Left cardiac atrium (tissue), 4 donors: ENCODE measurements around the gene TBC1D23. TPM values are rescaled to one million over a fixed set of nuclear protein-coding genes. Genes with fewer than 3 reads are reported as not detected.
"Not testable (repeated sequence)": the region's sequence is repeated elsewhere in the genome, so short reads cannot be mapped to it uniquely, and the experiment has no call there.

Experiments
- ATAC-seq, 2 donors: fragments of 200-7000 bp; cut with Tn5 transposase; one replicate each; pipeline ENCODE4 v1.9.1; 2020; ENCODE audit warnings: mild to moderate bottlenecking in 2 of 2, moderate library complexity in 2 of 2
- DNase-seq: peaks from one replicate; pipeline ENCODE4 v3.0.0-alpha.2; 2020
- intact Hi-C, 2 donors: fragments of 100-400 bp; cut with DNase I; formaldehyde crosslinking; loops; one replicate each; pipeline versions ENCODE4 v1.14.1 to v1.15.1; 2022 to 2023
- total RNA-seq, 2 donors: library from RNA; stranded (reverse); fragmentation: NEBNext Ultra II Directional; extraction: Animal tissue kit (Norgen Biotek cat#: 25700); gene quantifications; one replicate each; pipeline ENCODE4 v1.2.1, GENCODE V29; 2021
- donor health status: DM: no; HTN: yes; CAD: no.
- donor health status: DM: no; HTN: yes; CAD: no; lungs with severe emphysema.
- donor health status: DM: yes; HTN: yes; CAD: no.
- donor health status: Dilated cardiomyopathy.

Gene TBC1D23
- total RNA-seq, 2 donors from 2014 or later = 30.6 to 32.5 TPM

DNA sequence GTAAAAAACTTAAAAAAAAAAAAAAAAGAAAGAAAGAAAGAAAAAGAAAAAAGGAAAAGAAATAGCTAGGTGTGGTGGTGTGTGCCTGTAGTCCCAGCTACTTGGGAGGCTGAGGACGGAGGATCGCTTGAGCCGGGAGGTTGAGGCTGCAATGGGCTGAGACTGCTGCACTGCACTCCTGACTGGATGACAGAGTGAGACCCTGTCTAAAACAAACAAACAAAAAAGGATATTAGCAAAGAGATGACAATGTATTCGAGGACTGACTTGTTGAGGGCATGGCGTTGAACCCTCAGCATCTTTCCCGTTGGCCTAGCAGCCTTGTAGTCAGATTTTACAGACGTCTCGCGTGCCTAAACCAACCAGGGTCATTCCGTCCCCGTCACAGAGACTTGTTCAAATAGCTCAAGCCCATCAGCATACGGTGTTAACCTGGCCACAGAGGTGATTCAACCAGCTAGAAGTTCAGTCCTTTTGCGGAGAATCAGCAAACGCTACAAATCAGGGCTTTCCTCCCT, 73.2 kb downstream of the TBC1D23 start:
- no peak for ATAC-seq
- no peak for DNase-seq
- intact Hi-C loops = no loop called here

DNA sequence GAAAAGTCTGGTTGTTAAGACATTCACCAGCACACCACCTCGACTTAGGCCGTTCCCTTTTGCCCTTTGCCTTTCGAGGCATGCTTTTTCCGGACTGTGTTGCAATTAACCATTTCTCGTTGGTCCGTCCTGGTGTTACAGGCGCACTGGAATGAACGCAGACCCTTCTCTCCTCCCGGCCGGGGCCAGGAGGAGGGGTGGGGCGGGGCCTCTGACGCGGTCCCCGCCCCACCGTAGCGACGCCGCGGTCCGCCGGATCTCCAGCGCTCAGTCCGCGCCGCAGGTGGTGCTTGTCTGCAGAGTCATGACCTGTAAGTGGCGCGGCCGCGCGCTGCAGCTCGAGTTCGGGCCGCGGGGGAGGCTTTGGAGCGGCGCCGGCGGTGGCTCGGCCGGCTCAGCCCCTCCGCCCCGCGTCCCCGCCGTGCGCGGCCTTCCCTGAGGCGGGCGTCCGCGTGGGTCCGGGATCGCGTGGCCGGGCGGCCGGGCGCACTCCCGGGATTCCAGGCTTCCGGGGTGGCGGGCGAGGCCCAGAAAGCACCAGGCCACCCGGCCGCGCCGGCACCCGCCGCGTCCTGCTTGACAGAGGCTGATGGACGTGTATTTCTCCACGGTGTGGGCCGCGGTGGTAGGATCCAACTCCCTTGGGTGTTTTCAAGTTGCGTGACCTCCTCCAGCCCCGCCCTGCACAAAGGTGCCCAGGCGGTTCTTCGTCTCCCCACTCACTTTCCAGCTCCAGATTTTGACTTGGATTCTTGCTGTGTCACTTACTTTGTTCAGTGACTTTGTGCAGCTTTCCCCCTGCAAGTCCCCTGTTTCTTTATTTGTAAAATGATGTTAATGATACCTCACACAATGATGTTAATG, 73.9 kb downstream of the TBC1D23 start, which contains the start of gene NIT2:
NIT2 (plus strand) TSS at position 270 of the 864 bp plus-strand sequence; CDS start at position 305, 35 bp downstream.
- peak; percentile 90 for DNase-seq
- peak; percentile 97 to 98 for ATAC-seq
- intact Hi-C loops = no loop called here

DNA sequence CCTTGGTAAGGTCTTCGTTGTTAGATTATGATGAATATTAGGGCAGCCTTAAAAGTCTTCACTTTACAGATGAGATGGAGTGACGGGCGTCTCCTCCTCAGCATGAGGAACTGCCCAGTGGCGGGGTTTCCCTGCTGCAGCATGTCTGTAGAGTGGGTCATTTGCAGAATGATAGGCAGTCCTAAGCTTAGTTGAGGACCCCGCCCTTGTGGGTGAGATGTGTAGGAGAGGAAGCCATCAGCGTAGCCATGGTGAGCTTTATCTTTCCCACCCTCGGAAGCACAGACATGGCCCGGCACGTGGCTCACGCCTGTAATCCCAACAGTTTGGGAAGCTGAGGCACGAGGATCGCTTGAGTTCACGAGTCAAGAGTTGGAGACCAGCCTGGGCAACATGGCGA, 74.6 kb downstream of the TBC1D23 start:
- DNase-seq (peak; percentile 27), ATAC-seq (peak in 1 of 2 donors; percentile 48)
- intact Hi-C loops = no loop called here

DNA sequence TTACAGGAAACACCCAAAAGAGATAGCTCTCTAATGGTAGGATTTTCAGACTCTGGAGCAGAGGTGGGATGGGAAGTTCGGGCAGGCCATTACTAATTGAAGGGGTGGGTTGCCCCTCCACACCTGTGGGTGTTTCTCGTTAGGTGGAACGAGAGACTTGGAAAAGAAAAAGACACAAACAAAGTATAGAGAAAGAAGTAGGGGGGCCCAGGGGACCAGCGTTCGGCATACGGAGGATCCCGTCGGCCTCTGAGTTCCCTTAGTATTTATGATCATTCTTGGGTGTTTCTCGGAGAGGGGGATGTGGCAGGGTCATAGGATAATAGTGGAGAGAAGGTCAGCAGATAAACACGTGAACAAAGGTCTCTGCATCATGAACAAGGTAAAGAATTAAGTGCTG, 75.4 kb downstream of the TBC1D23 start:
- ATAC-seq, intact Hi-C loops, DNase-seq: not testable (repeated sequence)

DNA sequence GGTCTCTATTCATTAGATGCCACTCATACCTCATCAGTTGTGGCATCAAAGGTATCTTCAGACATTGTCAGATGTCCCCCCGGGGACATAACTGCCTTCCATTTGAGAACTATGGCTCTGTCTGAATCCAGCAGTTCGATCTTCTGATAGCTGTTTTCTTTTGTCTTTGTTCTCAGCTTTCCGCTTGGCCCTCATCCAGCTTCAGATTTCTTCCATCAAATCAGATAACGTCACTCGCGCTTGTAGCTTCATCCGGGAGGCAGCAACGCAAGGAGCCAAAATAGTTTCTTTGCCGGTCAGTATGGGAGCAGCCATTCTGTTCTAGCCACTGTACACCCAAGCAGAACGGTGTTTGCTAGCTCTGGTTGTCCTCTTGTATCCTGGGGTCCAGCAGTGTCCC, 78.1 kb downstream of the TBC1D23 start:
- DNase-seq (no peak), ATAC-seq (no peak)
- intact Hi-C loops = no loop called here

DNA sequence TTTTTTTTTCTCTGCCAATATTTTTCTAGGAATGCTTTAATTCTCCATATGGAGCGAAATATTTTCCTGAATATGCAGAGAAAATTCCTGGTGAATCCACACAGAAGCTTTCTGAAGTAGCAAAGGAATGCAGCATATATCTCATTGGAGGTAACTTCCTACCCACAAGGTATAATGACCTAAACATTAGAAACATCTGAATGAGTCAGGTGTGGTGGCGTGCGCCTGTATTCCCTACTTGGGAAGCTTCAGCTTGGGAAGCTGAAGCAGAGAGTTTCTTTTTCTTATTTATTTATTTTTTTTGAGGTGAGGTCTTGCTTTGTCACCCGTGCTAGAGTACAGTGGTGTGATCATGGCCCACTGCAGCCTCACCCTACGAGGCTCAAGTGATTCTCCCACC, 79.0 kb downstream of the TBC1D23 start:
- ATAC-seq (no peak), DNase-seq (no peak)
- intact Hi-C loops = no loop called here

DNA sequence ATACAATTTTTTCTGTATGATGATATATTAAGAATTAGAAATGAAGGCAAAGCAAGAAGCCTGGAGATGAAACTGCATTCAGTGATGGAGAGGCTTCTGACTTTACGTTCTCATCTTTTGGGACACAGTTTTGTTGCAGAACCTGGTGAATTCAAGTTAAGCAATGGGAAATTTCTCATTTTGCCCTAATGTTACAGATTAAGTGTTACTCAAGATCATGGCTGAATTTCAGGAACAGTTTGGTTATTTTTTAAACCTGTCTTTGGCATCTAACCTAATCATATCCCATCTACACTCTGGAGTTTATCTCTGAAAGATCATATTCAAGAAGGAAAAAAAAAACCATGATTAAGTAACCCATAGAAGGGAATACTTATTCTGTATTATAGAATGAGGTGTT, 79.7 kb downstream of the TBC1D23 start:
- DNase-seq (no peak), ATAC-seq (no peak)
- intact Hi-C loops = no loop called here

DNA sequence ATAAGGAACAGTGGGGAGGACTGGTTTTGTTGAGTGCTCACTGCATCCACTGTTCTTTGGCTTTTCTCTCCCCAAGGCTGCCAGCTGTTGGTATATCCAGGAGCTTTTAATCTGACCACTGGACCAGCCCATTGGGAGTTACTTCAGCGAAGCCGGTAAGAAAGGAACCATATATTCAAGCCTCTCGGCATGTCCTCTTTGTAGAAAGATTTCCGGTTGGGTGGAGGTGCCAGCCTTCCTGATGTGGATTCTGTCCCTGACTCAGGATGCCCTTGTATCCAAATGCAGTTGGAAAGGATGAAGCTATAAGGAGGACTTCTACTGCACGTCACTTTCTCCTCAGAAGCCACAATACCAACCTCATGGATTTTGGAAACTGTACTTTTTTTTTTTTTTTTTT, 87.9 kb downstream of the TBC1D23 start:
- intact Hi-C loops = no loop called here
- no peak for ATAC-seq

DNA sequence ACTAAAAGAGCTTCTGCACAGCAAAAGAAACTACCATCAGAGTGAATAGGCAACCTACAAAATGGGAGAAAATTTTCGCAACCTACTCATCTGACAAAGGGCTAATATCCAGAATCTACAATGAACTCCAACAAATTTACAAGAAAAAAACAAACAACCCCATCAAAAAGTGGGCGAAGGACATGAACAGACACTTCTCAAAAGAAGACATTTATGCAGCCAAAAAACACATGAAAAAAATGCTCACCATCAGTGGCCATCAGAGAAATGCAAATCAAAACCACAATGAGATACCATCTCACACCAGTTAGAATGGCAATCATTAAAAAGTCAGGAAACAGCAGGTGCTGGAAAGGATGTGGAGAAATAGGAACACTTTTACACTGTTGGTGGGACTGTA, 91.0 kb downstream of the TBC1D23 start:
- ATAC-seq, intact Hi-C loops, DNase-seq: not testable (repeated sequence)

More for the DNA sequence above, 87.9 kb downstream of the TBC1D23 start:
- DNase-seq = no peak

DNA sequence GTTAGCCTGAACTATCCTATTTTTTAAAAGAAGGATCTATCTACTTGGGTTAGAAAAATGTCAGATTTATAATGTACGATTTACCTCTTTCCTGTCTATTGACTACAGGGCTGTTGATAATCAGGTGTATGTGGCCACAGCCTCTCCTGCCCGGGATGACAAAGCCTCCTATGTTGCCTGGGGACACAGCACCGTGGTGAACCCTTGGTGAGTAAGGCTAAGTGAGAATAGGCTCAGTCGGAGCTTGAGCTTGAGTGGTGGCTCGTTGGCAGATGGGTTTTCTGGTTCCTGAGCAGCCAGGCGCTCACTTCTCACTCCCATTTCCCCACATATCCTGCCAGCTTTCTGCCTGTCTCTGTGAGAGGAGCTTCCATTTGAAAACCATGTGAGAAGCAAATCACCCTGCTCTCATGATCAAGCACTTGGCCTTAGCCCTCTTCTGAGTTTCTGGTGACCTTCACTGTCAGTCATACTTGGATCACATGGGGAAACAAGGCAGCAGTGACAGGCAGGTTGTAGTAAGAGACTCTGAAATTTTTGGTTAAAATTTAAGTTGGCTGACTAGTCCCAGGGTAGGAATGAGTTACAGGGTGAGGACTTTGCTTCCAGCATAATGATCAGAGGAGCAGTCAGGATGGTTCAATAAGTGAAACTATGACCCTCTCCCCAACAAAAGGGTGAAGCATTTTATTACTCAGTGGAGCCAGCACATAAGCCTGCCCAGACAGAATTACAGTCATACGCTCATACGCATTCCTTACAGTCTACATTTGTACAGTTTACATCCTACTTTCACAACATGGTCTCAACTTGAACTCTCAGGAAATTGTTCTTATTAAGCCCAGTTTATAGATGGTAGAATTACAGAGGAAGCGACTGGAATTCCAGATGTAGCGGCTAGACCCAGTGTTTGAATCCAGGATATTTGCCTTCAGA, 91.8 kb downstream of the TBC1D23 start:
- DNase-seq (no peak), ATAC-seq (no peak)
- intact Hi-C loops = no loop called here

DNA sequence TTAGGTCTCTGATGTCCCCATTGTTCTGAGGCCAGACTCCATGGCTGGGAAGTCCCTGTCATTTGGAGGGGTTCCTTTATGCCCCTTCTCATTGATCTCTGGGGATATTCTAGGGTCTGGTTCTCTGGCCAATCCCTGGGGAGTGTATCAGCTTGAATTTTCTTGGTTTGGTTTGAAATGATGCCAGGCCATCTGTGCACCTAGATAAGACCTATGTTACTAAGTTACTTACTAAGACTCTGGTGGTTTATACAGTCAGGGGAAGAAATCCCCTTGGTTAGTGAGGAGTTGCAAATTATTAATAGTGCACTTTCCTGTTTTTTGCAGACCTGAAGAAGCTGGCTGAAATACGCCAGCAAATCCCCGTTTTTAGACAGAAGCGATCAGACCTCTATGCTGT, 94.1 kb downstream of the TBC1D23 start:
- no peak for DNase-seq
- intact Hi-C loops = no loop called here
- no peak for ATAC-seq

DNA sequence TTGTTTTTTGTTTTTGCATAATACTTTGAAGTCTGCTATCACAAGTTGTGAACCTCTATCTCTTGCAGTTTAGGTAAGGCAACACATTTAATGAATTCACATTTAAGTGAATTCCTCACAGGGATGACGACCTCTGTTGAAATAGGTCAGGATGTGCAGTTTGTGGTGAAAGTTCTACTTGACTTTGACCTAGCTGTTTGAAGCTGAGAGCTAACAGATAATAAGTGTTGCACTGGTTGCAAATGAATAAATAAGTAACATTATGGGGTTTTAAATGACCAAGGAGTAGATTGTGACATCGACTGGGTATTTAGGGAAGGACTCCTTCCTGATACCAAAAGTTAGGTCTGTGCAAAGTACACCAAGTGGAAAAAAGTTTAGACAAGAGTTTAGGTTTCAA, 97.6 kb downstream of the TBC1D23 start:
- intact Hi-C loops = no loop called here
- ATAC-seq (no peak), DNase-seq (no peak)

DNA sequence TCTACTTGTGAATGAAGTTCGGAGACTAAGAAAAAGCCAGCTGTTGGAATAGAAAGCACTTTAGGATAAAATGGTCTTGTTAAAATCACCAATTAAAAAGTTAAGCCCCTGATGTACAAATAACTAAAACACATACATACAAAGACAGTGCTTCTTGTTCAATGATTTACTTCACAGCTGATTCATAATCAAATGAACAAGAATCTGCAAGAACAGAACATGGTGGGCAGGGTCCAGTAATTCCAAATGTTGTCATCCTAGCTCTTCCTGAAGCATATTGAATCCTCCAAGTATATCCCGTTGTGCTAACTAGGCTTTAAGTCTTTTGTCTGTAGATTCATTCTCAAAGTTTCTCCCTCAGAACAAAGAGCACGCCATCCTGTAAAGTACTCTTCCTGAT, 98.2 kb downstream of the TBC1D23 start:
- ATAC-seq = no peak
- no peak for DNase-seq
- intact Hi-C loops = no loop called here

DNA sequence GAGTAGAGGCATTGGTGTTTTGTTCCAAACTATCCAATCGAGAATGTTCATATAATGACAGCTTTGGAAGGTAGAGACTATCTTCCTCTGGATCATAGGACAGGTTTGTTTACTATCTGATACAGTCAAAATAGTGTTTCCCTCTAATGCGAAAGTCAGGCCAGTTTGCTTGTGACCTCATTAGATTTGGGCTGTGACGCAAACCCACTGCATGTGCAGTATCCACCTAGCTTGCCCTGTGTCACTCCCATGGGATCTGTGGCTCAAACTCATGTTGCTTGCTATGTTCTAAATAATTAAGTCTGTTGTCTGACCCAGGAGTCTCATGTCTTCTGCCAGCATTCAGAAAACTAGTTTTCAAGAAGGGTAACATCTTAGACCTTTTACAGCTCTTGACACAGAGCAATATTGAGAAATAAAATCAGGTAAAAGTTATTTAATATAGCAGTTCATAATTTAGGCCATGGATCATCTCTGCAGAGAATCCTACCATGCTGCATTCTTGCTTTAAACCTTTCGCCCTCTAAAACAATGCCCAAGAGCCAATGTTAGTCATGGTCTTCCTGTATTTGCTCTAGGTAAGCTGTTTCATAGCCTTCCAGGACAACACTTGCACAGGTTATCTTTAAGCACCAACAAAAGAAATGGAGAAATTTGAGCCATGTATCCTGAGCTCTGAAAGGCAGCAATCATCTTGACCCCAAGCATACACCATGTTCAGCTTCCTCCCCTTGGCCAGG, 100.1 kb downstream of the TBC1D23 start:
- DNase-seq = no peak
- ATAC-seq = no peak
- intact Hi-C loops = no loop called here

DNA sequence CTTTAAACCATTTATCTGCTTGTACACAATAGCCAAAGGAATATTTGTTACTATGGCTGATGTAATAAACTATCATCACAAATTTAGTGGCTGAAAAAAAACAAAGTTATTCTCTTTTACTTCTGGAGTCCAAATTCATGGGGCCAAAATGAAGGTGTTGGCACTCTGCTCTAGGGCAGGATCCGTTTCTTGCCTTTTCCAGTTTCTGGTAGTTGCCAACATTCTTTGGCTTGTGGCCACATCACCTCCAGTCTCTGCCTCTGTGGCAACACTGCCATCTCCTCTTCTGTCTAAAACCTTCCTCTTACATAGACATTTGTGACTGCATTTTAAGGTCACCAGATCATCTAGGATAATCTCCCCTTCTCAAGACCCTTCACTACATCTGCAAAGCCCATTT, 101.1 kb downstream of the TBC1D23 start:
- intact Hi-C loops = no loop called here
- ATAC-seq = no peak
- no peak for DNase-seq

DNA sequence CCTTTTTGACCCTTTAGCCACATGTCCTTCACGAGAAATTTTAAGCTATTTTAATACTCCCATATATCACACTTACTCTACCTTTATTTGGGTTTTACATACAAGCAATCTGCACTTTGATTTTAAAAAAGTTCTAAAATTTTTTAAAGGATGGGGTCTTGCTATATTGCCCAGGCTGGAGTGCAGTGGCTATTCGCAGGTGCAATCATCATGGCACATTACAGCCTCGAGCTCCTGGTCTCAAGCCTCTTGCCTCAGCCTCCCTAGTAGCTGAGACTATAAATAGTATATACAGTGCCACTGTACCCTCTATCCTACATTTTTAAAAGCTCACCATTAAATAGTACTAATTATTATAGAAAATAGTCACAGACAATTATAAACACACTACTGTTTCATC, 103.6 kb downstream of the TBC1D23 start:
- no peak for DNase-seq
- intact Hi-C loops = no loop called here
- ATAC-seq = no peak

DNA sequence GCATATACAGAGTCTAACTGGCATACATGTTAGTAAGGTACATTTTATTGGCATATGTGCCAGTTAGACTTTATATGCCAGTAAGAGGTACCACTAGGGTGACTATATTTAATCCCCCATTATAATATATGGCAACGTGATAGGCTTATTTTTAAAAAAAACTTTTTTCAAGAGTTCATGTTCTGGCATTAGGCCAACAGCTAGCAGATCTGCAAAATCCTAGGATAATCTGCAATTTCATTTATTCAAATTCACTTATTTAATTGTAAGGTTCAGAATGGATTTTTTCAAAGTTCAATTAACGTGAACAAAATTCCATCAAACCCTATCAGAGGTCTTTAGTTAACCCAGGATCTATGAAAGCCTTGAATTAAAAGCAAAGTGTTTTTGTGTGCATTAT, 105.6 kb downstream of the TBC1D23 start:
- DNase-seq = no peak
- ATAC-seq = no peak
- intact Hi-C loops = no loop called here

DNA sequence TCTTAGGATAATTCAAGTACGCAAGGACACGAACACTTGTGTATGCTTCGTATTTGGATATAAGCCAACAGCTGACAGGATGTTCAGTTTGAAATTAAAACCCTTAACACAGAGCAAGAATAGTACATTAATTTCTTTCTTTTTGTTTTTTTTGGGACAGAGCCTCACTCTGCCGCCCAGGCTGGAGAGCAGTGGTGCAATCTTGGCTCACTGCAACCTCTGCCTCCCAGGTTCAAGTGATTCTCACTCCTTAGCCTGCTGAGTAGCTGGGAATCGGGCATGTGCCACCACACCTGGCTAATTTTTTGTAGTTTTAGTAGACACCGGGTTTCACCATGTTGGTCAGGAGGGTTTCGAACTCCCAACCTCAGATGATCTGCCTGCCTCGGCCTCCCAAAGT, 107.6 kb downstream of the TBC1D23 start:
- ATAC-seq (peak in 1 of 2 donors; percentile 64), DNase-seq (no peak)
- intact Hi-C loops = no loop called here

DNA sequence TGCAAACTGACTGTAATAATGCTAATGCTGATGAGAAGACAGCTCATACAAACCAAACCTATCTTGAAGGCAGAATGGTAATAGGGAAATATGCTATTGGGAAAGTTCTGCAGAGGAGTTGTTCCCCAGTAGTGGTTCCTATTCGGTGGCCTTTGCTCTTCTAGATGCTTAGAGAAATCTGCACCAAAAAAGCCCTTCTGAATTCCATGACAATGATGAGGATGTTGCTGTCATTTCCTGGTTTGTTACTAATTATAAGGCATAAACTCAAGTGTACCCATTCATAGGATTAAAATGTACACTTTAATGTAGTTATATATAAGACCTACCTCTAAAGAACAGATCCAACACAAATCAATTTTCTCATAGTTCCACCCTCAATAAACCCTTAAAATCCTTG, 110.0 kb downstream of the TBC1D23 start:
- intact Hi-C loops = no loop called here
- no peak for DNase-seq
- no peak for ATAC-seq
